ENCODE measurements around the gene VPS13D. TPM values are rescaled to one million over a fixed set of nuclear protein-coding genes. Genes with fewer than 3 reads are reported as not detected.

VPS13D gene
- total and polyA plus RNA-seq, 9 donors = 19.8 to 59.3 (median 41.8) TPM

DNA sequence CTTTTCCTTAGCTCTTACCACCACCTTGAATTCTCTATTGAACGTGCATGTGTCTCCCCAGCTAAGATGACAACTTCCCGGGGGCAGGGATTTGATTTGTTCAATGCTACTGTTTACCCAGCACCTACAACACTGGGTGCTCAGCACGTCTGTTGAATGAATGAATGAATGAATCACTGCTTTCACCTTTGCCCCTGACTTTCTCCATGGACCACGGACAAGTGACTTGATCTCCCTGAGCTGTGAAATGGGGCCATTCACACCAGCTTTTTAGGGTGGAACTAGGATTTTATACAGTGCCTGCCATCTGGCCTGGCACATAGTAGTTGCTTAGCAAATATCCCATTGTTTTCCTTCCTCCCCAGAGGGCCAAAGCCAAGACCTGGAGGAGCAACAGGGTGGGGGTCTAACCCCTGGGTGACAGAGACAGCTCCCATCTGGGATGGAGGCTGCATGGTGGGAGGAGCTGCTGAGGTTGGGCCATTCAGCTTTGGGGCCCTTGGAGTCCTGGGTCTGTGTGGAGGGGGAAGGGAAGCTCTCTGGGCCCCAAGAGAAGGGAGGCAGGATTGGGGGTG lies 47.3 kb upstream of the VPS13D start:
- Histone ChIP-seq H3K4me3 (no peak overlapping the region), H3K27me3 (no peaks in the 10 kb centered on the region), H3K27ac (no peak overlapping the region), H3K4me1 (ENCODE audit: insufficient read depth) (peaks cover 15% of the 10 kb centered on the region), H3K9me3 (no peaks in the 10 kb centered on the region), H3K36me3 (no peaks in the 10 kb centered on the region)
- no peak for TF ChIP-seq POLR2A (IDR thresholded peaks at IDR 0.05)
- no peak for TF ChIP-seq EP300 (IDR thresholded peaks at IDR 0.05)
- TF ChIP-seq, protein P1, sequence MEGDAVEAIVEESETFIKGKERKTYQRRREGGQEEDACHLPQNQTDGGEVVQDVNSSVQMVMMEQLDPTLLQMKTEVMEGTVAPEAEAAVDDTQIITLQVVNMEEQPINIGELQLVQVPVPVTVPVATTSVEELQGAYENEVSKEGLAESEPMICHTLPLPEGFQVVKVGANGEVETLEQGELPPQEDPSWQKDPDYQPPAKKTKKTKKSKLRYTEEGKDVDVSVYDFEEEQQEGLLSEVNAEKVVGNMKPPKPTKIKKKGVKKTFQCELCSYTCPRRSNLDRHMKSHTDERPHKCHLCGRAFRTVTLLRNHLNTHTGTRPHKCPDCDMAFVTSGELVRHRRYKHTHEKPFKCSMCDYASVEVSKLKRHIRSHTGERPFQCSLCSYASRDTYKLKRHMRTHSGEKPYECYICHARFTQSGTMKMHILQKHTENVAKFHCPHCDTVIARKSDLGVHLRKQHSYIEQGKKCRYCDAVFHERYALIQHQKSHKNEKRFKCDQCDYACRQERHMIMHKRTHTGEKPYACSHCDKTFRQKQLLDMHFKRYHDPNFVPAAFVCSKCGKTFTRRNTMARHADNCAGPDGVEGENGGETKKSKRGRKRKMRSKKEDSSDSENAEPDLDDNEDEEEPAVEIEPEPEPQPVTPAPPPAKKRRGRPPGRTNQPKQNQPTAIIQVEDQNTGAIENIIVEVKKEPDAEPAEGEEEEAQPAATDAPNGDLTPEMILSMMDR (IDR thresholded peaks at IDR 0.05) = no peak
- DNase-seq = no peak
- intact Hi-C loops (cut with DNase I) = no loop called here
- WGBS, 3 donors = 60 to 70% (median 65%) methylated on average over 4 of the region's 4 CpGs

DNA sequence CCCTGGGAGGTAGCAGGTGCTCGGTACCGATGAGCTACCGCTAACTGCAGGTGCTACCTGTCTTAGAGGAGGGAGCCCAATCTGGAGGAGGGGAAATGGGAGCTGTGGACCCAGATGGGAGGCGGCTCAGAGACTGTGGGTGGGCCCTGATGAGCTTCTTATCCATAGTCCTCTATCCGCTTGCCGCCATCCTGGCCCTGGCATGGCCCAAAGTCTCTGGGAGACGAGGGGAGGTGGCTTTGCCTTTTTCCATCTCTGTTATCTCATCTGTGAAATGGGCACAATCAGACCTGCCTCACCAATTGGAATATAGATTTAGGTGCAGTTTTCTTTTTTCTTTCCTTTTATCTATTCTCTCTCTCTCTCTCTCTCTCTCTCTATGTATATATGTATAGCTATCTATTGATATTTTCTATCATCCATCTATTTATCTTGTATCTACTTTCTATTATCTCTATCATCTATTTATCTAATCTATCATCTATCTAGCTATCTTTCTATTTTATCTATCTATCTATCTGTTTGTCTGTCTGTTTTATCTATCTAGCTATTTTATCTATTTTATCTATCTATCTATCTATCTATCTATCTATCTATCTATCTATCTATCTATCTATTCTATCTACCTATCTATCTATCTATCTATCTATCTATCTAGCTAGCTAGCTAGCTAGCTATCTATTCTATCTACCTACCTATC lies 46.6 kb upstream of the VPS13D start:
- Histone ChIP-seq H3K27ac (peak overlapping the region; percentile 22 to 71), H3K36me3 (no peaks in the 10 kb centered on the region), H3K9me3 (no peaks in the 10 kb centered on the region), H3K27me3 (no peaks in the 10 kb centered on the region), H3K4me1 (ENCODE audit: insufficient read depth) (peaks cover 15% of the 10 kb centered on the region), H3K4me3 (no peak overlapping the region)
- TF ChIP-seq, protein P1 (IDR thresholded peaks at IDR 0.05) = no peak
- TF ChIP-seq EP300 (IDR thresholded peaks at IDR 0.05) = no peak
- intact Hi-C loops (cut with DNase I) = no loop called here
- 74 to 97% (median 93%) methylated on average over 7 of the region's 7 CpGs for WGBS, 3 donors
- DNase-seq = peak in 1 of 5 donors; percentile 23

DNA sequence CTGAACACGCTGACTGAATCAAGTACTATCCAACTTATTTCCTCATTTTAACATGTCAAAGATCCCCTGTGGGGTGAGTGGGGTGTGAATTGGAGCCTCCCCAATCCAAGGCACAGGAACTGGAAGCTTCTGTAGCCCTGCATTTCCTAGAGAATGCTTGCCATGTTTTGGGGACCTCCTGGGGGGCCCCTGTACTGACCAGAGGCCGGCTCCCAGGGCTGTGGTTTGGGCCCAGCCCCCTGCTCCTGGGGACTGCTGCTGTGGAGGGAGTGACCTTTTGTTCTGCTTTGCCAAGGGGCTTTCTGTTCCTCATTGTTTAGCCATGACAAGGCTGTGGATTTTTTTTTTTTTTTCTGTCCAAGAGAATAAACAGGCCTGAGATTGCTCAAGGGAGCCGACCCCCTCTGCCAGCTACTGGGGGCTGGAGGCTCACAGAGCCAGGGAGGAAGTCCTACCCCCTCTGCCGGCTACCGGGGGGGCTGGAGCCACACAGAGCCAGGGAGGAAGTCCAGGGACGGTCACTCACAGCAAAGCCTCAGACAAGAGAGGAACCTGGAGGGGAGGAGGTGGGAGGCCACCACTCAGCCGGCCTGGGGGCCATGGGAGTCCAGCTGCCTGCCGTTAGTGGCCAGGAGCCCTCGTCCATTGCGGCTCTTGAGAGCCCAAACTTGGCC lies 45.7 kb upstream of the VPS13D start:
- TF ChIP-seq EP300 (IDR thresholded peaks at IDR 0.05) = no peak
- TF ChIP-seq, protein P1 (IDR thresholded peaks at IDR 0.05) = peak in 1 of 3 donors; percentile 35
- no peak for TF ChIP-seq POLR2A (IDR thresholded peaks at IDR 0.05)
- DNase-seq = peak; percentile 80 to 89 (median 85)
- H3K27me3 ChIP-seq = no peaks in the 10 kb centered on the region
- no peak overlapping the region for H3K4me3 ChIP-seq
- intact Hi-C loops (cut with DNase I) = no loop called here
- H3K4me1 ChIP-seq (ENCODE audit: insufficient read depth) = peaks cover 15% of the 10 kb centered on the region
- peak overlapping the region; percentile 71 to 89 for H3K27ac ChIP-seq
- no peaks in the 10 kb centered on the region for H3K9me3 ChIP-seq
- WGBS, 3 donors = 5 to 10% (median 7%) methylated on average over 9 to 10 of the region's 10 CpGs
- no peaks in the 10 kb centered on the region for H3K36me3 ChIP-seq

DNA sequence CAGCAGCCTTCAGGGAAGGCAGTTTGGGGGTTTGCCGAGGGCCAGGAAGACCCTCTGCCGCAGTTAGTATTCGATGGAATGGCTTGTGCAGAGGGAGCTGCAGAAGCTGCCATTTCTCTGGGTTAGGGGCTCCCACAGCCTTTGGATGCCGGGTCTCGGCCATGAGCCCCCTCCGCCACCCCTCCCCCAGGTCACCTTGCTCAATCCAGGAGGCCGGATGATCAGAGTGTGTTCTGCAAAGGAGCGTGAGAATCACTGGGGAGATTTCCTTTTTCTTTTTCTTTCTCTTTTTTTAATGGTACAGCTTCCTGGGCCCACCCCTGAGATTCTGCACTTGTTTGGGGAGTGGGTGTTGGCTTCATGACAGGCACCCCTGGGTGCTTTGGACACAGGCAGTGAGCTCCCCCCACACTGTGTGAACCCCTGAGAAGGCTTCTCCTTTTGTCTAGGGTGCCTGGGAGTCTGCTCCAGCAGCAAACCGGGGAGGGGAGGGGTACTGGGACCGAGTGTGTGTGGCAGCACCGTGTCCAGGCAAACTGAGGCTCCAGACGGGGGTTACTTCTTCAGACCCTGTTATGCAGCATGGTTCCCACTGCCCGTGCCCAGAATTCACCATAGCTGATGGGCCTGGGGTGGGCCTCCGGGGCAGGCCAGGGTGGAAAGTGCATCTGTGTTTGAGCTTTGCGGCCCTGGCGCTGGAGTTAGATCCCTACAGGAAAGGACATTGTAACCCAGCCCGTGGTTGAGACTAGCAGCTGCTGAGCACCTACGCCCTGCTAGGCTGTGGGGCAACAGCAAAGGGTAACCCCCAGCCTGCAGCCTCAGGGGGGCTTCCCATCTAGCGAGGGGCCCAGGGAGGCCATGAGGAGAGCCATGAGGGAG lies 44.6 kb upstream of the VPS13D start:
- WGBS, 3 donors = 71 to 81% (median 79%) methylated on average over 19 of the region's 19 CpGs
- no peaks in the 10 kb centered on the region for H3K9me3 ChIP-seq
- TF ChIP-seq, protein P1 (IDR thresholded peaks at IDR 0.05) = no peak
- TF ChIP-seq POLR2A (IDR thresholded peaks at IDR 0.05) (no peak), EP300 (IDR thresholded peaks at IDR 0.05) (no peak)
- no peaks in the 10 kb centered on the region for H3K36me3 ChIP-seq
- no peaks in the 10 kb centered on the region for H3K27me3 ChIP-seq
- intact Hi-C loops (cut with DNase I) = no loop called here
- H3K4me1 ChIP-seq (ENCODE audit: insufficient read depth) = peaks cover 15% of the 10 kb centered on the region
- H3K27ac ChIP-seq = peak overlapping the region in 1 of 2 donors; percentile 71
- no peak overlapping the region for H3K4me3 ChIP-seq
- no peak for DNase-seq

All from ovary (tissue), 9 donors.